Psoas muscle (tissue), 8 donors: ENCODE measurements around the gene CNOT11. TPM values are rescaled to one million over a fixed set of nuclear protein-coding genes. Genes with fewer than 3 reads are reported as not detected.
"Not testable (repeated sequence)": the region's sequence is repeated elsewhere in the genome, so short reads cannot be mapped to it uniquely, and the experiment has no call there.

Source experiments
- ATAC-seq, 4 donors: fragments of 200-7000 bp; cut with Tn5 transposase; one replicate each; pipeline ENCODE4 v1.9.1; 2020; ENCODE audit warnings: moderate library complexity in 3 of 4, mild to moderate bottlenecking in 2 of 4
- DNase-seq, 2 donors: peaks; one replicate each; pipeline ENCODE4 v3.0.0-alpha.2; 2020
- H3K27ac ChIP-seq: fragments of 200-600 bp; one replicate; pipeline ENCODE4 v1.8.0; 2022
- H3K27me3 ChIP-seq, 3 donors: fragments of 200-600 bp in 1 of 3; one replicate each; pipeline versions ENCODE4 v1.6.1 to v1.8.0; 2013 to 2022; ENCODE audit warnings: low read length in 2 of 3, mild to moderate bottlenecking in 2 of 3, moderate library complexity in 1 of 3; ENCODE audit not compliant: insufficient read depth in 3 of 3
- H3K36me3 ChIP-seq, 2 donors: fragments of 200-600 bp in 1 of 2; one replicate each; pipeline versions ENCODE4 v1.6.1 to v1.8.0; 2013 to 2022; ENCODE audit warnings: low read depth in 1 of 2, mild to moderate bottlenecking in 1 of 2, moderate library complexity in 1 of 2; ENCODE audit not compliant: insufficient read depth in 1 of 2
- H3K4me1 ChIP-seq: fragments of 200-600 bp; one replicate; pipeline ENCODE4 v1.8.0; 2022
- H3K4me3 ChIP-seq: fragments of 200-600 bp; one replicate; pipeline ENCODE4 v1.8.0; 2022; ENCODE audit warnings: mild to moderate bottlenecking
- H3K9me3 ChIP-seq: fragments of 200-600 bp; one replicate; pipeline ENCODE4 v1.8.0; 2022
- WGBS, 3 donors: extraction: QIAGEN DNeasy Blood & Tissue Kit; methylation state at CpG; one replicate each; pipeline versions ENCODE4 v1.1.6 to v1.1.7; 2013; 5-methylcytosine and 5-hydroxymethylcytosine counted together
- intact Hi-C, 2 donors: fragments of 100-400 bp; cut with DNase I; formaldehyde crosslinking; loops; one replicate each; pipeline versions ENCODE4 v1.11.0 to v1.14.2; 2022
- polyA plus RNA-seq, 3 donors: library from polyadenylated mRNA; stranded (reverse); fragments of 200-250 nt; gene quantifications; one replicate each; pipeline ENCODE4 v1.2.3, GENCODE V29; 2013
- total RNA-seq, 4 donors: library from RNA; stranded (reverse); fragmentation: NEBNext Ultra II Directional in 2 of 4; extraction: Animal tissue kit (Norgen Biotek cat#: 25700) in 2 of 4; gene quantifications; one replicate each; pipeline versions ENCODE4 v1.2.1 to v1.2.4, GENCODE V29; 2021 to 2023
- TF ChIP-seq, protein P1 (sequence below): fragments of 200-600 bp; IDR thresholded peaks from one replicate; pipeline ENCODE4 v1.8.0; 2022; ENCODE audit warnings: antibody characterized with exemption
- donor health status: healthy with polysubstance abuse.
- donor health status: DM: no; HTN: no; CAD: no; lungs with moderate emphysema.
- donor health status: Bipolar disorder and iron deficiency.
- donor health status: healthy.
- donor health status: DM: yes; HTN: yes; CAD: no.
- donor health status: DM: no; HTN: no; CAD: no.
- donor health status: DM: no; HTN: no; CAD: no.
- donor health status: DM: yes; HTN: yes; CAD: no.

Gene CNOT11
- total and polyA plus RNA-seq, 7 donors: 17.1 to 42.1 (median 30.0) TPM

- ATAC-seq: no peak
- intact Hi-C loops: no loop called here
- H3K27me3 ChIP-seq: no peaks in the 10 kb centered on the region
- DNase-seq: no peak
- 89 to 91% (median 89%) methylated on average over 12 of the region's 12 CpGs for WGBS, 3 donors
- no peaks in the 10 kb centered on the region for H3K9me3 ChIP-seq
- H3K4me1 ChIP-seq: peaks cover 9% of the 10 kb centered on the region
- H3K4me3 ChIP-seq: no peak overlapping the region
- H3K36me3 ChIP-seq: no peaks in the 10 kb centered on the region
- no peak overlapping the region for H3K27ac ChIP-seq
- TF ChIP-seq, protein P1, sequence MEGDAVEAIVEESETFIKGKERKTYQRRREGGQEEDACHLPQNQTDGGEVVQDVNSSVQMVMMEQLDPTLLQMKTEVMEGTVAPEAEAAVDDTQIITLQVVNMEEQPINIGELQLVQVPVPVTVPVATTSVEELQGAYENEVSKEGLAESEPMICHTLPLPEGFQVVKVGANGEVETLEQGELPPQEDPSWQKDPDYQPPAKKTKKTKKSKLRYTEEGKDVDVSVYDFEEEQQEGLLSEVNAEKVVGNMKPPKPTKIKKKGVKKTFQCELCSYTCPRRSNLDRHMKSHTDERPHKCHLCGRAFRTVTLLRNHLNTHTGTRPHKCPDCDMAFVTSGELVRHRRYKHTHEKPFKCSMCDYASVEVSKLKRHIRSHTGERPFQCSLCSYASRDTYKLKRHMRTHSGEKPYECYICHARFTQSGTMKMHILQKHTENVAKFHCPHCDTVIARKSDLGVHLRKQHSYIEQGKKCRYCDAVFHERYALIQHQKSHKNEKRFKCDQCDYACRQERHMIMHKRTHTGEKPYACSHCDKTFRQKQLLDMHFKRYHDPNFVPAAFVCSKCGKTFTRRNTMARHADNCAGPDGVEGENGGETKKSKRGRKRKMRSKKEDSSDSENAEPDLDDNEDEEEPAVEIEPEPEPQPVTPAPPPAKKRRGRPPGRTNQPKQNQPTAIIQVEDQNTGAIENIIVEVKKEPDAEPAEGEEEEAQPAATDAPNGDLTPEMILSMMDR: no peak
Observed at GRCh38 chr2:101238930-101239759, 13.5 kb upstream of the CNOT11 start.

DNA sequence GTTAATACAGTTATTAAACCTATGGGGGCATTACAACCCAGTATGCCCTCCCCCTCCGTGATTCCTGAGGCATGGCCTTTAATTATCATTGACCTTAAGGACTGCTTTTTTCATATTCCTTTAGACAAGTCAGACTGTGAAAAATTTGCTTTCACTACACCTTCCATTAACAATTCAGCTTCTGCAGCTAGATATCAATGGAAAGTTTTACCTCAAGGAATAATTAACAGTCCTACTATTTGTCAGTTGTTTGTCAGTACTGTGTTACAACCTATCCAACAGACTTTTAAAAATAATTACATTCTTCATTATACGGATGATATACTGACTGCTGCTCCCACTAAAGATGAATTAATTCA lies 12.9 kb upstream of the CNOT11 start:
- intact Hi-C loops: not testable (repeated sequence)

DNA sequence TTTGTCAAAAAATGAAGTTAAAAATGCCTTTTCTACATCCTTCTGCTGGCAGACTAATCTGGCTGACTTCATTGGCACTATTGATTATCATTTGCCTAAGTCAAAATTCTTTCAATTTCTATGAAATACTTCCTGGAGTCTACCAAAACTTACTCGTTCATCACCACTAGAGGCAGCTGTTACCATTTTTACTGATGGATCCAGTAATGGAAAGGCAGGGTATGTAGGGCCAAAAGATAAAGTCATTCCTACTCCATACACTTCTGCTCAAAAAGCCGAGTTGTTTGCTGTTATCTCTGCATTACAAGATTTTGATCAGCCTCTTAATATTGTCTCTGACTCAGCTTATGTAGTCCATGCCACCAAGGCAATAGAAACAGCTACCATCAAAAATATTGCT lies 12.0 kb upstream of the CNOT11 start:
- H3K4me3 ChIP-seq, ATAC-seq, intact Hi-C loops, H3K4me1 ChIP-seq, H3K27me3 ChIP-seq, H3K36me3 ChIP-seq, DNase-seq, H3K9me3 ChIP-seq: not testable (repeated sequence)
- WGBS, 3 donors: 24 to 45% (median 40%) methylated on average over 2 of the region's 2 CpGs
- H3K27ac ChIP-seq: peak overlapping the region; percentile 42
- TF ChIP-seq, protein P1: peak; percentile 32

More for the DNA sequence above, 12.9 kb upstream of the CNOT11 start:
- not testable (repeated sequence) for H3K4me3 ChIP-seq, H3K9me3 ChIP-seq, H3K4me1 ChIP-seq, ATAC-seq, DNase-seq, H3K27me3 ChIP-seq, H3K27ac ChIP-seq, H3K36me3 ChIP-seq
- WGBS, 3 donors: 87 to 90% (median 90%) methylated on average over 2 of the region's 2 CpGs

DNA sequence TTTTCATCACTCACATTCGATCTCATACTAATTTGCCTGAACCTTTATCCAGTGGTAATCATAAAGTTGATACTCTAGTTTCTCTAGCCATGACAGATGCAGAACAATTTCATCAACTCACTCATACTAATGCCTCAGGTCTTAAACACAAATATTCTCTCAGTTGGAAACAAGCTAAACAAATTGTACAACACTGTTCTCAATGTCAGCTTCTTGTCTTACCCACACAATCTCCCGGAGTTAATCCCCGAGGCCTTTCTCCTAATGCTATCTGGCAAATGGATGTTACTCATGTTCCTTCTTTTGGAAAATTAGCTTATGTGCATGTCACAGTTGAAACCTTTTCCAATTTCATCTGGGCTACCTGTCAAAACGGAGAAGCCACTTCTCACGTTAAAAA lies 11.5 kb upstream of the CNOT11 start:
- Histone ChIP-seq H3K27ac (peak overlapping the region; percentile 42), H3K27me3 (no peaks in the 10 kb centered on the region), H3K36me3 (no peaks in the 10 kb centered on the region), H3K4me3 (no peak overlapping the region), H3K9me3 (no peaks in the 10 kb centered on the region), H3K4me1 (peaks cover 9% of the 10 kb centered on the region)
- 20 to 32% (median 25%) methylated on average over 5 of the region's 5 CpGs for WGBS, 3 donors
- TF ChIP-seq, protein P1: no peak
- DNase-seq (no peak), ATAC-seq (no peak)
- intact Hi-C loops: no loop called here

DNA sequence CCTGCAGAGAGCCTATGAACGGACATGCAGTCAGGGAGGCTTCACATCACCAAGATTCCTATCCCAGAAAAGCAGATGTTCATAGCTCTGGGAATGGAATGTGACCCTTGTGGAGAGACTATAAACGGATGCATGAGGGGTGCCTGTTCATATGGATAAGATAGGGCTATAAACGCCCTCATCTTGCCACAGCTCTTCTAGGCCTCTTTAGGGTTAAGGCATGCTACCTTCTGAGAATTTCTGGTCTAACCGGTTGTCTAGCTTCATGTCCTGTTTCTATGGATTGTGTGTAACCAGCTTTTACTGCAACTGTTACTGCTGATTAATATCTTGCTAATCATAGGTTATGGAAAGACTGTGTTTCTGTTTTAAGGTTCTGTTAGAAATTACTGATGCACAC lies 8.3 kb upstream of the CNOT11 start:
- H3K4me1 ChIP-seq, intact Hi-C loops, H3K27ac ChIP-seq, H3K4me3 ChIP-seq, H3K9me3 ChIP-seq, H3K27me3 ChIP-seq, DNase-seq, H3K36me3 ChIP-seq, ATAC-seq: not testable (repeated sequence)
- 70 to 87% (median 73%) methylated on average over 4 of the region's 4 CpGs for WGBS, 3 donors

DNA sequence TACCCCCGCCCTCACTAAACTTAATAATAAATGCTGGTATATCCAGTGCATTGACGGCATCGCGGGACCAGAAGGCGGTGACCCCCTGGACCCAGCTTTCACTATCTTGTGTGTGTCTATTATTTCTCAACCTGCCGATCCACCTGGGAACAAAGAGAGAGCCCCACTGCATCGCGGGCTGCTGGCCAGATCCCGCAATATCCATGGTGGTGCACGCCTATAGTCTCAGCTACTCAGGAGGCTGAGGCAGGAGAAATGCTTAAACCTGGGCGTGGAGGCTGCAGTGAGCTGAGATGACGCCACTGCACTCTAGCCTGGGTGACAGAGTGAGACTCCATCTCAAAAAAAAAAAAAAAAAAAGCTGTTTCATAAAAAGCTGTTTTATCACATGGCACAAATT lies 7.8 kb upstream of the CNOT11 start:
- H3K4me1 ChIP-seq, H3K4me3 ChIP-seq, H3K27me3 ChIP-seq, H3K36me3 ChIP-seq, intact Hi-C loops, DNase-seq, H3K27ac ChIP-seq, ATAC-seq, H3K9me3 ChIP-seq: not testable (repeated sequence)
- 96 to 98% (median 97%) methylated on average over 12 of the region's 12 CpGs for WGBS, 3 donors

GRCh38 chr2:101245468-101245867 lies 7.2 kb upstream of the CNOT11 start:
- H3K27ac ChIP-seq, intact Hi-C loops, DNase-seq, H3K9me3 ChIP-seq, H3K4me3 ChIP-seq, H3K27me3 ChIP-seq, H3K4me1 ChIP-seq, H3K36me3 ChIP-seq, ATAC-seq: not testable (repeated sequence)
- WGBS, 3 donors: 89 to 94% (median 91%) methylated on average over 5 of the region's 5 CpGs

DNA sequence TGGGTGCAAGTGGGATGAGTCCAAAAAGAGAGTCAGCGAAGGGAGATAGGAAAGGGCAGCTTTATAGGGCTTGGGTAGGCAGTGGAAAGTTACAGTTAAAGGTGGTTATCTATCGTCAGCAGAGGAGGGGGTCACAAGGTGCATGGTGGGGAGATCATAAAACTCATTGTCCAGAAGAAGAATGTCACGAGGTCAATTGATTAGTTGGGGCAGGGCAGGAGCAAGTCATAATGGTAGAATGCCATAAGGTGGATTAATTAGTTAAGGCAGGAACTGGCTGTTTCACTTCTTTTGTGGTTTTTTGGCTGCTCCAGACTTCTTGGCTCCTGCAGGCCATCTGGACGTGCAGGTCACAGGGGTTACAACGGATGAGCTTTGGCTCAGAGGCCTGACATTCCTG lies 3.9 kb upstream of the CNOT11 start:
- H3K27ac ChIP-seq, H3K9me3 ChIP-seq, H3K36me3 ChIP-seq, H3K27me3 ChIP-seq, intact Hi-C loops, ATAC-seq, DNase-seq, H3K4me3 ChIP-seq, H3K4me1 ChIP-seq: not testable (repeated sequence)
- 59 to 63% (median 59%) methylated on average over 5 of the region's 5 CpGs for WGBS, 3 donors
